ENCODE measurements around the gene NUP188.
"Not testable (repeated sequence)": the region's sequence is repeated elsewhere in the genome, so short reads cannot be mapped to it uniquely, and the experiment has no call there.

Gene NUP188

GRCh38 chr9:128916745-128917144, 30.8 kb upstream of the NUP188 start:
- no peak for ATAC-seq

GRCh38 chr9:128917151-128917849, 30.2 kb upstream of the NUP188 start:
- ATAC-seq (no peak), DNase-seq (no peak)

More at GRCh38 chr9:128916745-128917144, 30.8 kb upstream of the NUP188 start:
- no peak for DNase-seq

GRCh38 chr9:128918921-128919320, 28.6 kb upstream of the NUP188 start:
- ATAC-seq: no peak
- DNase-seq: no peak

- DNase-seq (no peak), ATAC-seq (no peak)
Observed at GRCh38 chr9:128919402-128920089, 28.0 kb upstream of the NUP188 start.

GRCh38 chr9:128920381-128921058, 27.0 kb upstream of the NUP188 start, which contains the start of gene PHYHD1:
Gene PHYHD1, plus strand, starts transcription at chr9:128920982. Its CDS starts 1,342 bp downstream, at chr9:128922324.
- DNase-seq (no peak), ATAC-seq (no peak)

GRCh38 chr9:128921881-128922763, 25.4 kb upstream of the NUP188 start:
- peak; percentile 48 for DNase-seq

GRCh38 chr9:128923493-128923883, 24.0 kb upstream of the NUP188 start:
- ATAC-seq (no peak), DNase-seq (no peak)

More at GRCh38 chr9:128921881-128922763, 25.4 kb upstream of the NUP188 start:
- peak; percentile 72 for ATAC-seq

- peak; percentile 75 for ATAC-seq
- peak; percentile 56 for DNase-seq
Observed at GRCh38 chr9:128927731-128928411, 19.6 kb upstream of the NUP188 start.

GRCh38 chr9:128928624-128929023, 18.9 kb upstream of the NUP188 start:
- DNase-seq: no peak
- ATAC-seq: no peak

GRCh38 chr9:128929560-128929959, 17.9 kb upstream of the NUP188 start:
- ATAC-seq: no peak
- DNase-seq: no peak

GRCh38 chr9:128933731-128934130, 13.8 kb upstream of the NUP188 start:
- DNase-seq (no peak), ATAC-seq (no peak)

- ATAC-seq (no peak), DNase-seq (no peak)
Observed at GRCh38 chr9:128936171-128936865, 11.2 kb upstream of the NUP188 start.

- ATAC-seq (no peak), DNase-seq (no peak)
Observed at GRCh38 chr9:128937310-128938165, 10.0 kb upstream of the NUP188 start.

GRCh38 chr9:128940271-128940921, 7.1 kb upstream of the NUP188 start:
- no peak for ATAC-seq
- DNase-seq: no peak

- DNase-seq (no peak), ATAC-seq (no peak)
Observed at GRCh38 chr9:128940946-128941755, 6.3 kb upstream of the NUP188 start.

- ATAC-seq (no peak), DNase-seq (no peak)
Observed at GRCh38 chr9:128943832-128944620, 3.5 kb upstream of the NUP188 start.

- not testable (repeated sequence) for ATAC-seq, DNase-seq
Observed at GRCh38 chr9:128944966-128945365, 2.5 kb upstream of the NUP188 start.
